ENCODE data around the gene TNK2.
A peak's percentile ranks its signal among the peaks of the same experiment; 100 is the strongest.

The TNK2 gene

DNA sequence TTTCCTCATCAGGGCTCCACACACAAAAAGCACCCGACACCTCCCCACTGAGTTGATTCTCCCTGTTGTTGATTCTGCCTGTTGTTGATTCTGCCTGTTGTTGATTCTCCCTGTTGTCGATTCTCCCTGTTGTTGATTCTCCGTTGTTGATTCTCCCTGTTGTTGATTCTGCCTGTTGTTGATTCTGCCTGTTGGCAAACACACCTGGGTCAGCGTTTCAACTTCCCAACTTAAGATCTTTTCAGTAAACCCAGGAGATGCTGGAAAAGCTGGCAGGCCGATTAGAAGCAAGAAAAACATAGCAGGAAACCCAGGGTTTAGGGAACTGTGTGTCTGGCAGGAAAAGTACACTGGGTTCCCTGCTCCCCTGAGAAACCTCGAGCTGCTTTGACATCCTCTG is 47.9 kb downstream of the TNK2 start:
- TF ChIP-seq, protein P1, sequence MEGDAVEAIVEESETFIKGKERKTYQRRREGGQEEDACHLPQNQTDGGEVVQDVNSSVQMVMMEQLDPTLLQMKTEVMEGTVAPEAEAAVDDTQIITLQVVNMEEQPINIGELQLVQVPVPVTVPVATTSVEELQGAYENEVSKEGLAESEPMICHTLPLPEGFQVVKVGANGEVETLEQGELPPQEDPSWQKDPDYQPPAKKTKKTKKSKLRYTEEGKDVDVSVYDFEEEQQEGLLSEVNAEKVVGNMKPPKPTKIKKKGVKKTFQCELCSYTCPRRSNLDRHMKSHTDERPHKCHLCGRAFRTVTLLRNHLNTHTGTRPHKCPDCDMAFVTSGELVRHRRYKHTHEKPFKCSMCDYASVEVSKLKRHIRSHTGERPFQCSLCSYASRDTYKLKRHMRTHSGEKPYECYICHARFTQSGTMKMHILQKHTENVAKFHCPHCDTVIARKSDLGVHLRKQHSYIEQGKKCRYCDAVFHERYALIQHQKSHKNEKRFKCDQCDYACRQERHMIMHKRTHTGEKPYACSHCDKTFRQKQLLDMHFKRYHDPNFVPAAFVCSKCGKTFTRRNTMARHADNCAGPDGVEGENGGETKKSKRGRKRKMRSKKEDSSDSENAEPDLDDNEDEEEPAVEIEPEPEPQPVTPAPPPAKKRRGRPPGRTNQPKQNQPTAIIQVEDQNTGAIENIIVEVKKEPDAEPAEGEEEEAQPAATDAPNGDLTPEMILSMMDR (IDR thresholded peaks at IDR 0.05; ENCODE audit: low read depth, low read length): no peak
- H3K4me3 ChIP-seq (ENCODE audit: low read depth, low read length): no peak overlapping the region

DNA sequence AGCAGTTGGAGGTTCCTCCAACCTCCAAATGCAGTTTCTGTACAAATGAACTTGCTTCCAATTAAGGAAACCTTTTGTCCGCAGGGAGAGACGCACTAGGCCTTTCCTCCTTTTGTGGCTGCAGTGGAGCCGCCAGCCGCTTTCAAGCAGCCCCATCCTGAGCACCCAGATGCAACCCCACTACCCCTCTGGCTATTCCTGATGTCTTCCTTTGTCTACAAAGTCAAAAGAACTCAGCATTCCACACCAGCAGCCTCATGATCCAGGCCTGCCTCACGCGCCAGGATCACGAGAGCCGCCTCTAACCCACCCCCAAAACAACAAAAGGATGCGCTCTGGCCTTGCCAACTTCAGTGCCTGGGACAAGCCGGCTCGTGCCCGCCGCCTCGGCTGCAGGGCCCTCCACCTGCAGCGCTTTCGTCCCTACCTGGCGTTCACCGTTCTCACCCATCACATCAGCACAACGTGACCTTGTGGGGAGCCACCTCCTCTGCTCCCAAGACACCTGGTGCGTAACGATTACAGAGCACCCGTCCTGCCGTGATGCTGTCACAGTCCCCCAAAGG is 48.4 kb downstream of the TNK2 start:
- TF ChIP-seq, protein P1 (IDR thresholded peaks at IDR 0.05; ENCODE audit: low read depth, low read length): peak; percentile 11; the same call in 1 of the 2 replicates
- H3K4me3 ChIP-seq (ENCODE audit: low read depth, low read length): no peak overlapping the region

- TF ChIP-seq, protein P1 (IDR thresholded peaks at IDR 0.05; ENCODE audit: low read depth, low read length): peak; percentile 99
- H3K4me3 ChIP-seq (ENCODE audit: low read depth, low read length): no peak overlapping the region
Measured at GRCh38 chr3:195859061-195859845, 49.1 kb downstream of the TNK2 start.

- TF ChIP-seq, protein P1 (IDR thresholded peaks at IDR 0.05; ENCODE audit: low read depth, low read length): no peak
- H3K4me3 ChIP-seq (ENCODE audit: low read depth, low read length): no peak overlapping the region
Measured at GRCh38 chr3:195856410-195857084, 51.8 kb downstream of the TNK2 start.

- TF ChIP-seq, protein P1 (IDR thresholded peaks at IDR 0.05; ENCODE audit: low read depth, low read length): no peak
- no peak overlapping the region for H3K4me3 ChIP-seq (ENCODE audit: low read depth, low read length)
Measured at GRCh38 chr3:195855471-195856409, 52.6 kb downstream of the TNK2 start.

GRCh38 chr3:195854628-195855294 is 53.6 kb downstream of the TNK2 start:
- H3K4me3 ChIP-seq (ENCODE audit: low read depth, low read length): no peak overlapping the region
- TF ChIP-seq, protein P1 (IDR thresholded peaks at IDR 0.05; ENCODE audit: low read depth, low read length): no peak

Data from WI38 (cell line).